ENCODE measurements around the gene NUTF2. TPM values are rescaled to one million over a fixed set of nuclear protein-coding genes. Genes with fewer than 3 reads are reported as not detected.

Gene NUTF2
- polyA plus RNA-seq, 1 experiment = 151 TPM

- H3K4me3 ChIP-seq (ENCODE audit: low read depth, low read length) = peak overlapping the region; percentile 59
- no peaks in the 10 kb centered on the region for H3K9me3 ChIP-seq (ENCODE audit: control insufficient read depth, insufficient read depth, low read length)
- POLR2A ChIA-PET = interaction anchor here (0.7 to 2.0 kb wide), 3 partner anchors 8 to 35 kb away, joined by 3 to 10 read pairs (median 3); partner anchors contain the start of genes EDC4 and NRN1L
- no peaks in the 10 kb centered on the region for H3K27me3 ChIP-seq (ENCODE audit: control insufficient read depth, insufficient read depth, low read length)
- no peak for DNase-seq (ENCODE audit: low read depth, low spot score)
- no peak overlapping the region for H3K27ac ChIP-seq (ENCODE audit: low read depth, low read length)
- CTCF ChIA-PET = interaction anchor here (0.6 to 3.3 kb wide), 6 partner anchors 9 to 336 kb away, joined by 3 to 16 read pairs (median 3); partner anchors contain the start of gene NRN1L
- TF ChIP-seq CTCF (IDR thresholded peaks at IDR 0.05; ENCODE audit: low read depth, low read length) = no peak
Measured at GRCh38 chr16:67892375-67892774, 45.6 kb downstream of the NUTF2 start.

DNA sequence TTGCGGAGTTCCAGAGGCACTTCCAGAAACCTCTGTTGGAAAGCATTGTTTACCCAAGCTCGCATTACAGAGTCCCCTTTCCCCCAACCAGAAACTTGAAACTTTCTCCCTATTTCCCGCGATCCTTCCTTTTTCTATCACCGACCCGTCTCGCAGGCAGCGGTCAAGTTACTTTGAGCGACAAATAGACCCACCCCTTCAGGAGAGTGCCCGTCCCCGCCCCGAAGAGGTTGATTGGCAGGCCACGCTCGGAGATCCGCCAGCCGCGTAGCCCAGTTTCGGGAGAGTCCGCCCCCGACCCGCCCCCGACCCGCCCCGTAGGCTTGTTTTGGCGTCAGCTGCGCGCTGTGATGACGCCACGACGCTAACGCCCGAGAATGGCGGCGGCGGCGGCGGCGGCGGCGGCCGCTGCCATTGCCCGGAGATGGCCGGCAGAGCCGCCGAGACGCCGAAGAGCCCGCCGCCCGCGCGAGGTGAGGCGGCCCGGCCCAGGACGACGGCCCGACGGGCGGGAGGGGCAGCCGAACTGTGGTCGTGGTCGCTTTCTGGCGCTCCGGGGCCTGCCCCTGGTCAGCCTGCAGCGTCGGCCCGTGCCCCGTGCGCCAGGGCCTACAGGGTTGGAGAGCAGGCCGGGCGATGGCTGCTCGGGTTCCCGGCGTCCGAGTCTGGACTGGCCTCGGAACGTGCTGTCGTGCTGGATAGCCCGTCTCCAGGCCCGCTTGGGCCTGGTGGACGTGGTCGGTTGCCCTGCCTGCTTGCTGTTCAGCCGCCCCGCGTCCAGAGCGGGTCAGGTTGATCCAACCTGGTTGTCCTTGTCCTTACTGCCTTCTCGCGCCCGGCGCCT is 46.4 kb downstream of the NUTF2 start, which contains the start of gene PSKH1:
PSKH1 (plus strand) TSS at position 356 of the 844 bp plus-strand sequence. CDS start 15,496 bp downstream, outside the sequence.
- POLR2A ChIA-PET = interaction anchor here (0.6 to 2.0 kb wide), 4 partner anchors 9 to 233 kb away, joined by 3 to 10 read pairs (median 3); partner anchors contain the start of genes ACD, EDC4 and NRN1L
- CTCF ChIA-PET = interaction anchor here (0.6 to 3.3 kb wide), 8 partner anchors 9 to 335 kb away, joined by 3 to 16 read pairs (median 3); partner anchors contain the start of gene NRN1L
- DNase-seq (ENCODE audit: low read depth, low spot score) = peak; percentile 79
- Histone ChIP-seq H3K27me3 (ENCODE audit: control insufficient read depth, insufficient read depth, low read length) (no peaks in the 10 kb centered on the region), H3K27ac (ENCODE audit: low read depth, low read length) (peak within 1 kb of the TSS; percentile 75), H3K9me3 (ENCODE audit: control insufficient read depth, insufficient read depth, low read length) (no peaks in the 10 kb centered on the region), H3K4me3 (ENCODE audit: low read depth, low read length) (peak within 1 kb of the TSS; percentile 87)
- TF ChIP-seq CTCF (IDR thresholded peaks at IDR 0.05; ENCODE audit: low read depth, low read length) = no peak

DNA sequence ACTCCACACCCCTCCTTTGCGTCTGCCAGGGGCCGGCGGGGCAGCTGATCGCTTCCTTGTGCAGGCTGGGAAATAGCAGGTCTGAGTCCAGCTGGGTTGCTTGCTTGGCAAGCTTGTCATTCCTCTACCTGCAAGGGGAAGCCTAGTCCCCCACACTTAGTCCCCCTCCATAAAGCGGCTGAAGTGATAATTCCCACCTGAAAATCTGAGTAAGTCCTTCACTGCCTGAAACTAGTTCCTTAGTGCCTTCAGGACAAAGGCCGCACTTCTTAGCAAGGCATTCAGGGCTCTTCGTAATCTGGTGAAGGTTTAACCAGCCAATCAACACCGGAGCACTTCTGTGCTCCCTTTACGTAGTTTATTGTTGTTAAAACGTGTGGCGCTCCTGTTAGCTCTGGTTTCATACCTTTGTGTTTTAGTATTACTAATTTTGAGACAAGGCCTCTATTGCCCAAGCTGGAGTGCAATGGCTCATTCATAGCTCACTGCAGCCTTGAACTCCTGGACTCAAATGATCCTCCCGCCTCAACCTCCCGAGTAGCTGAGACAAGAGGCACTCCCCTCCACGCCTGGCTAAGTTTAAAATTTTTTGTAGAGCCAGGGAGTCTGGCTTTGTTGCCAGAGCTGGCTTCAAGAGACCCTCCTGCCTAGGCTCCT is 47.1 kb downstream of the NUTF2 start:
- TF ChIP-seq CTCF (IDR thresholded peaks at IDR 0.05; ENCODE audit: low read depth, low read length) = no peak
- ChIA-PET CTCF (interaction anchor here (1.3 to 3.3 kb wide), 3 partner anchors 10 to 335 kb away, joined by 3 to 16 read pairs (median 3); partner anchors contain the start of gene NRN1L), POLR2A (interaction anchor here (1.1 to 2.0 kb wide), 2 partner anchors 10 to 49 kb away, joined by 3 to 10 read pairs; partner anchors contain the start of gene NRN1L)
- DNase-seq (ENCODE audit: low read depth, low spot score) = no peak
- H3K4me3 ChIP-seq (ENCODE audit: low read depth, low read length) = peak overlapping the region; percentile 87
- no peaks in the 10 kb centered on the region for H3K9me3 ChIP-seq (ENCODE audit: control insufficient read depth, insufficient read depth, low read length)
- H3K27me3 ChIP-seq (ENCODE audit: control insufficient read depth, insufficient read depth, low read length) = no peaks in the 10 kb centered on the region
- H3K27ac ChIP-seq (ENCODE audit: low read depth, low read length) = peak overlapping the region; percentile 75

GRCh38 chr16:67897231-67897630 is 50.5 kb downstream of the NUTF2 start:
- DNase-seq (ENCODE audit: low read depth, low spot score) = no peak
- no peak overlapping the region for H3K27ac ChIP-seq (ENCODE audit: low read depth, low read length)
- H3K27me3 ChIP-seq (ENCODE audit: control insufficient read depth, insufficient read depth, low read length) = no peaks in the 10 kb centered on the region
- no peak overlapping the region for H3K4me3 ChIP-seq (ENCODE audit: low read depth, low read length)
- no peak for TF ChIP-seq CTCF (IDR thresholded peaks at IDR 0.05; ENCODE audit: low read depth, low read length)
- H3K9me3 ChIP-seq (ENCODE audit: control insufficient read depth, insufficient read depth, low read length) = no peaks in the 10 kb centered on the region
- CTCF ChIA-PET = interaction anchor here (3.1 kb wide), 1 partner anchor 13 kb away, joined by 12 read pairs; the partner anchor contains the start of gene NRN1L
- POLR2A ChIA-PET = interaction anchor here (0.6 kb wide), 1 partner anchor 38 kb away, joined by 3 read pairs; no protein-coding TSS in a partner anchor
